CD8-positive, alpha-beta memory T cell (primary cell): ENCODE measurements around the gene CPD. TPM values are rescaled to one million over a fixed set of nuclear protein-coding genes. Genes with fewer than 3 reads are reported as not detected.

Experiments
- CTCF ChIA-PET: fragments of 350-600 bp; sonication (Branson Sonifier 250); formaldehyde crosslinking; loops from one replicate; lab custom pipeline; 2021; ENCODE audit warnings: antibody characterized with exemption; lab: Charles Lee
- POLR2A ChIA-PET: fragments of 350-600 bp; sonication (Branson Sonifier 250); formaldehyde crosslinking; loops from one replicate; lab custom pipeline; 2021; ENCODE audit warnings: antibody characterized with exemption; lab: Charles Lee
- DNase-seq, 5 donors: peaks; one replicate each; pipeline versions ENCODE4 v3.0.0 to v3.0.0-alpha.2; 2020 to 2022; ENCODE audit warnings: mixed read lengths in 1 of 5
- H3K27ac ChIP-seq: one replicate; pipeline ENCODE4 v1.7.0; 2013; ENCODE audit warnings: low read depth, mild to moderate bottlenecking, low read length, moderate library complexity
- H3K27me3 ChIP-seq: 2 replicates; pipeline ENCODE4 v1.7.0; 2013; ENCODE audit warnings: low read length, mild to moderate bottlenecking; ENCODE audit not compliant: insufficient read depth, poor library complexity, severe bottlenecking
- H3K36me3 ChIP-seq: 2 replicates; pipeline ENCODE4 v1.7.0; 2013; ENCODE audit warnings: mild to moderate bottlenecking, low read length, moderate library complexity; ENCODE audit not compliant: insufficient read depth
- H3K4me1 ChIP-seq: 2 replicates; pipeline ENCODE4 v1.7.0; 2013; ENCODE audit warnings: mild to moderate bottlenecking, low read length, moderate library complexity; ENCODE audit not compliant: insufficient read depth
- H3K4me3 ChIP-seq: 2 replicates; pipeline ENCODE4 v1.7.0; 2013; ENCODE audit warnings: mild to moderate bottlenecking, low read length
- H3K9me3 ChIP-seq: 2 replicates; pipeline ENCODE4 v1.7.0; 2013; ENCODE audit warnings: mild to moderate bottlenecking, low read length
- H3K27ac Mint-ChIP-seq, 8 donors: one replicate each; pipeline ENCODE4 v1.8.0; 2020 to 2021; ENCODE audit warnings: mixed read lengths in 8 of 8, mild to moderate bottlenecking in 6 of 8, inconsistent platforms in 3 of 8, moderate library complexity in 3 of 8
- H3K27me3 Mint-ChIP-seq, 2 donors: one replicate each; pipeline ENCODE4 v1.8.0; 2020 to 2021; ENCODE audit warnings: mixed read lengths in 2 of 2, mild to moderate bottlenecking in 1 of 2, moderate library complexity in 1 of 2
- H3K36me3 Mint-ChIP-seq, 3 donors: one replicate each; pipeline ENCODE4 v1.8.0; 2020 to 2021; ENCODE audit warnings: mixed read lengths in 3 of 3, inconsistent platforms in 1 of 3, mild to moderate bottlenecking in 1 of 3
- H3K4me1 Mint-ChIP-seq, 3 donors: one replicate each; pipeline ENCODE4 v1.8.0; 2020 to 2021; ENCODE audit warnings: mixed read lengths in 3 of 3, inconsistent platforms in 1 of 3, mild to moderate bottlenecking in 1 of 3
- H3K4me3 Mint-ChIP-seq, 7 donors: one replicate each; pipeline ENCODE4 v1.8.0; 2020 to 2021; ENCODE audit warnings: mixed read lengths in 7 of 7, mild to moderate bottlenecking in 6 of 7, moderate library complexity in 4 of 7, inconsistent platforms in 2 of 7
- H3K9me3 Mint-ChIP-seq, 5 donors: one replicate each; pipeline ENCODE4 v1.8.0; 2020 to 2022; ENCODE audit warnings: mixed read lengths in 5 of 5, mild to moderate bottlenecking in 3 of 5, moderate library complexity in 2 of 5, inconsistent platforms in 1 of 5
- polyA plus RNA-seq: library from polyadenylated mRNA; unstranded; fragments of 300-500 nt; fragmentation: Illumina TruSeq; gene quantifications from one replicate; pipeline ENCODE4 v1.2.3, GENCODE V29; 2021
- total RNA-seq, 2 experiments: library from RNA; stranded (reverse); gene quantifications; one replicate each; pipeline ENCODE4 v1.2.3, GENCODE V29; 2021

Gene CPD
- total and polyA plus RNA-seq, 3 experiments from 2014 or later, result 17.3 to 26.7 (median 22.8) TPM

DNA sequence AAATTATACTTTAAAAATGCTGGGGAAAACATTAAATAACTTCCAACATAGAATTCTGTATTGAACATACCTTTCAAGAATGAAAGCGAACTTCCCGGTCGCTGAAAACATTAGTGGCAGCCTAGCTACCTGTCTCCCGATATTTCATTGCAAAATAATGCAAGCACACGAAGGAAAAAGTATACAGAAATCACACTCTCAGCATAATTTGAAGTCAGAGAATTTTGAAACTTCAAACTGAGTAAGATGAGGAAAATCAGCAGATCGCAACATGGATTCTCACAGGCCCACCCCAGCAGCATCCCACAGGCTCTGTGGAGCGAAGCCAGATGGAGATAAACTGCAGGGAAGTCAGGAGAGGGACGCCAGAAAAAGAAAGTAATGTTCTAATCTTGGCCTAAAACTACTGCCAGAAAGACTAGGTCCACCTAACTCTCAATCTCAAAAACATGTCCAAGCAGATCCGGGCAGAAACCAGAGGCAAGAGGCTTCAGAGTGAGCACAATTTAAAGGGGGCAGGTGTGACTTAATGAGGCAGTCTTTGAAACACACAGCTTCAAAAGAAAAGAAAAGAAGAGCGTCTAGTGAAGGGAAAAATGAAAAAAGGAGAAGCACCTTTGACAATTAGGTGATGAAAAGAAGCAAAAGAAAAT, 93.6 kb downstream of the CPD start:
- H3K36me3 ChIP-seq, result no peaks in the 10 kb centered on the region
- Mint-ChIP-seq H3K27ac (no peak overlapping the region), H3K4me1 (peaks cover 14 to 17% (median 16%) of the 10 kb centered on the region in 3 donors), H3K27me3 (no peaks in the 10 kb centered on the region), H3K36me3 (peaks cover 0 to 3% (median 0%) of the 10 kb centered on the region in 3 donors), H3K4me3 (no peak overlapping the region), H3K9me3 (no peaks in the 10 kb centered on the region)
- ChIA-PET POLR2A (no interaction called here), CTCF (interaction anchor here (0.9 kb wide), 1 partner anchor 131 kb away, joined by 3 read pairs; no protein-coding TSS in a partner anchor)
- H3K9me3 ChIP-seq, result no peaks in the 10 kb centered on the region
- DNase-seq, result no peak
- H3K27me3 ChIP-seq, result no peaks in the 10 kb centered on the region
- no peak overlapping the region for H3K27ac ChIP-seq
- H3K4me1 ChIP-seq, result peaks cover 9% of the 10 kb centered on the region
- no peak overlapping the region for H3K4me3 ChIP-seq

DNA sequence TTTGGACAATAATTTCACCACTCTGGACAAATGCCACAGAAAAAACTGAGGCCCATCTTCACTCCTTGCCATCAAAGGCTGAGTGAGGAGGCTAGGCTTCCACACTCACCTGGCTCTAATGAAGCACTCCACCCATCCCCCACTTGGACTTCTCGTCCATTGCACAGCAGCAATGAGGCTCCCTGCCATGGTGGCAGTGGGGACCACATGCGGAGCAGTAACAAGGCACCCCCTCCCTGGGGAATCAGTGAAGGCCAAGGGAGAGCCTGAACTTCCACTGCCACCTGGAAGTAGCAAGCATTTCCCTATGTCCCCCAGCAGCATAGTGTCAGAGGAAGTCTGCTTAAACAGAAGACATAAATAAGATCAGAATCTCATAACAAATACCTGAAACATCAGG, 96.5 kb downstream of the CPD start:
- ChIA-PET CTCF (interaction anchor here (2.1 kb wide), 1 partner anchor 134 kb away, joined by 6 read pairs; no protein-coding TSS in a partner anchor), POLR2A (no interaction called here)
- Mint-ChIP-seq H3K4me3 (peak overlapping the region in 1 of 7 donors; percentile 94), H3K27me3 (peaks cover 0 to 1% of the 10 kb centered on the region in 2 donors), H3K4me1 (peaks cover 29 to 38% (median 37%) of the 10 kb centered on the region in 3 donors), H3K27ac (no peak overlapping the region), H3K9me3 (no peaks in the 10 kb centered on the region), H3K36me3 (peaks cover 0 to 20% (median 0%) of the 10 kb centered on the region in 3 donors)
- no peaks in the 10 kb centered on the region for H3K9me3 ChIP-seq
- H3K4me3 ChIP-seq, result no peak overlapping the region
- no peak overlapping the region for H3K27ac ChIP-seq
- DNase-seq, result no peak
- no peaks in the 10 kb centered on the region for H3K27me3 ChIP-seq
- H3K4me1 ChIP-seq, result peaks cover 21% of the 10 kb centered on the region
- no peaks in the 10 kb centered on the region for H3K36me3 ChIP-seq

- H3K27me3 Mint-ChIP-seq, result peaks cover 0 to 1% of the 10 kb centered on the region in 2 donors
- H3K36me3 ChIP-seq, result peaks cover 8% of the 10 kb centered on the region
- peak overlapping the region; percentile 80 for H3K4me3 ChIP-seq
- peak overlapping the region; percentile 90 to 100 (median 98) for H3K27ac Mint-ChIP-seq
- ChIA-PET POLR2A (interaction anchor here (0.9 to 1.6 kb wide), 5 partner anchors 113 to 348 kb away, joined by 3 to 4 read pairs (median 3); partner anchors contain the start of gene CRLF3), CTCF (interaction anchor here (0.7 to 2.2 kb wide), 15 partner anchors 8 to 351 kb away, joined by 3 to 9 read pairs (median 4); partner anchors contain the start of gene CRLF3)
- peaks cover 32 to 47% (median 44%) of the 10 kb centered on the region in 3 donors for H3K4me1 Mint-ChIP-seq
- H3K9me3 ChIP-seq, result no peaks in the 10 kb centered on the region
- H3K9me3 Mint-ChIP-seq, result no peaks in the 10 kb centered on the region
- H3K4me1 ChIP-seq, result peaks cover 21% of the 10 kb centered on the region
- peak overlapping the region; percentile 90 to 99 (median 95) for H3K4me3 Mint-ChIP-seq
- H3K27me3 ChIP-seq, result no peaks in the 10 kb centered on the region
- peaks cover 0 to 33% (median 4%) of the 10 kb centered on the region in 3 donors for H3K36me3 Mint-ChIP-seq
- H3K27ac ChIP-seq, result no peak overlapping the region
- DNase-seq, result no peak
Observed at GRCh38 chr17:30476726-30477082, 98.0 kb downstream of the CPD start.

DNA sequence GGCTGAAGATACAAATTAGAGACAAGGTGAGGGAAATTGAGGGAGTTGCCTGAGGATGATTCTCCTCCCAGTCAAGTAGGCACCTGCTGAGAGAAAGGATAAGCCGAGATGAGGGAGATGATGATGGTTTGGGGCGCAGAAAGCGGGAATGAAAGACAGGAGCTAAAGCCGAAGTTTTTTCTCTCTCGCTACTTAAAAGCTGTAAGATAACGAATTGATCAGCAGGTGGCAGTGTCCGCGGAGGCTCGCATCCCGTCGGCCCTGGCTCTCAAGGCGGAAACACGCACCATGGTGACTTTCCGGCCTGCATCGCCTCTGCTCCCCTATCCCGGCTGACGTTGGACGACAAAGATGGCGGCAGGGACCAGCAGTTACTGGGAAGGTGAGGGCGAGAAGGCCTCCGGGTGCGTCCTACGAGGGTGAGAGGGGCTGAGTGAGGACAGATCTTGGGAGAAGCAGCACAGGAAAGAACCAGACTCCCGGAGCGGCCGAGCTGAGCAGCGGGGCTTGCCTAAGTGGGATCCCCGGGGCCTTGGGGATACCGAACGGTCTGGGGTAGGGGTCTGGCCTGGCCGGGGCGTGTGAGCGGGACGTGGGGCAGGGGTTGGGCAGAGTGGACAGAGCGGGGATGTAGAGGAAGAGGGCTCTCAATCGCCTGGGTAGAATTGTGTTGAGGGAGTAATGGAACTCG, 98.5 kb downstream of the CPD start, which contains the start of gene GOSR1:
GOSR1 (plus strand) TSS at position 326 of the 691 bp plus-strand sequence; CDS start at position 352, 26 bp downstream.
- Histone ChIP-seq H3K4me1 (peaks cover 21% of the 10 kb centered on the region), H3K27ac (peak within 1 kb of the TSS; percentile 97), H3K36me3 (peaks cover 8% of the 10 kb centered on the region), H3K27me3 (no peaks in the 10 kb centered on the region), H3K4me3 (peak within 1 kb of the TSS; percentile 80), H3K9me3 (no peaks in the 10 kb centered on the region)
- H3K4me1 Mint-ChIP-seq, result peaks cover 32 to 52% (median 49%) of the 10 kb centered on the region in 3 donors
- no peaks in the 10 kb centered on the region for H3K9me3 Mint-ChIP-seq
- POLR2A ChIA-PET, result interaction anchor here (0.9 to 1.6 kb wide), 6 partner anchors 29 to 347 kb away, joined by 3 to 4 read pairs (median 3); partner anchors contain the start of gene CRLF3
- H3K4me3 Mint-ChIP-seq, result peak within 1 kb of the TSS; percentile 90 to 99 (median 95)
- DNase-seq, result peak; percentile 86 to 95 (median 88)
- peaks cover 0 to 1% of the 10 kb centered on the region in 2 donors for H3K27me3 Mint-ChIP-seq
- peak within 1 kb of the TSS; percentile 90 to 100 (median 98) for H3K27ac Mint-ChIP-seq
- peaks cover 0 to 35% (median 4%) of the 10 kb centered on the region in 3 donors for H3K36me3 Mint-ChIP-seq
- CTCF ChIA-PET, result interaction anchor here (0.7 to 2.2 kb wide), 15 partner anchors 9 to 352 kb away, joined by 3 to 9 read pairs (median 4); partner anchors contain the start of gene CRLF3

- Histone ChIP-seq H3K27ac (peak overlapping the region; percentile 97), H3K27me3 (no peaks in the 10 kb centered on the region), H3K9me3 (no peaks in the 10 kb centered on the region), H3K36me3 (peaks cover 8% of the 10 kb centered on the region), H3K4me3 (peak overlapping the region; percentile 80), H3K4me1 (peaks cover 21% of the 10 kb centered on the region)
- H3K9me3 Mint-ChIP-seq, result no peaks in the 10 kb centered on the region
- peak overlapping the region; percentile 90 to 100 (median 98) for H3K27ac Mint-ChIP-seq
- peak overlapping the region; percentile 90 to 99 (median 95) for H3K4me3 Mint-ChIP-seq
- peak in 3 of 5 donors; percentile 7 to 40 (median 34) for DNase-seq
- H3K27me3 Mint-ChIP-seq, result peaks cover 0 to 1% of the 10 kb centered on the region in 2 donors
- peaks cover 0 to 41% (median 5%) of the 10 kb centered on the region in 3 donors for H3K36me3 Mint-ChIP-seq
- POLR2A ChIA-PET, result interaction anchor here (0.6 to 1.6 kb wide), 11 partner anchors 11 to 877 kb away, joined by 3 to 6 read pairs (median 3); partner anchors contain the start of gene CRLF3
- CTCF ChIA-PET, result interaction anchor here (1.4 to 2.2 kb wide), 4 partner anchors 11 to 348 kb away, joined by 3 to 9 read pairs (median 6); no protein-coding TSS in a partner anchor
- peaks cover 32 to 57% (median 54%) of the 10 kb centered on the region in 3 donors for H3K4me1 Mint-ChIP-seq
Observed at GRCh38 chr17:30477774-30478115, 99.0 kb downstream of the CPD start.

GRCh38 chr17:30482555-30482954, 103.8 kb downstream of the CPD start:
- H3K27me3 Mint-ChIP-seq, result peaks cover 0 to 1% of the 10 kb centered on the region in 2 donors
- peaks cover 21 to 51% (median 47%) of the 10 kb centered on the region in 3 donors for H3K4me1 Mint-ChIP-seq
- H3K4me3 Mint-ChIP-seq, result no peak overlapping the region
- POLR2A ChIA-PET, result interaction anchor here (0.7 kb wide), 1 partner anchor 403 kb away, joined by 5 read pairs; no protein-coding TSS in a partner anchor
- DNase-seq, result no peak
- H3K27ac Mint-ChIP-seq, result peak overlapping the region in 1 of 8 donors; percentile 54
- Histone ChIP-seq H3K4me3 (no peak overlapping the region), H3K27me3 (no peaks in the 10 kb centered on the region), H3K4me1 (peaks cover 12% of the 10 kb centered on the region), H3K9me3 (no peaks in the 10 kb centered on the region), H3K36me3 (peaks cover 22% of the 10 kb centered on the region), H3K27ac (no peak overlapping the region)
- peaks cover 6 to 80% (median 24%) of the 10 kb centered on the region in 3 donors for H3K36me3 Mint-ChIP-seq
- no peaks in the 10 kb centered on the region for H3K9me3 Mint-ChIP-seq
- CTCF ChIA-PET, result interaction anchor here (1.1 kb wide), 1 partner anchor 24 kb away, joined by 3 read pairs; no protein-coding TSS in a partner anchor

- H3K36me3 ChIP-seq, result peaks cover 22% of the 10 kb centered on the region
- H3K9me3 Mint-ChIP-seq, result no peaks in the 10 kb centered on the region
Observed at GRCh38 chr17:30483159-30483558, 104.4 kb downstream of the CPD start.

More at GRCh38 chr17:30483159-30483558, 104.4 kb downstream of the CPD start:
- Histone ChIP-seq H3K4me3 (no peak overlapping the region), H3K9me3 (no peaks in the 10 kb centered on the region), H3K27me3 (no peaks in the 10 kb centered on the region), H3K4me1 (peaks cover 8% of the 10 kb centered on the region), H3K27ac (no peak overlapping the region)
- H3K36me3 Mint-ChIP-seq, result peaks cover 6 to 78% (median 24%) of the 10 kb centered on the region in 3 donors
- H3K4me1 Mint-ChIP-seq, result peaks cover 15 to 45% (median 41%) of the 10 kb centered on the region in 3 donors
- H3K4me3 Mint-ChIP-seq, result no peak overlapping the region
- ChIA-PET POLR2A (no interaction called here), CTCF (no interaction called here)
- H3K27me3 Mint-ChIP-seq, result peaks cover 0 to 1% of the 10 kb centered on the region in 2 donors
- peak overlapping the region in 3 of 8 donors; percentile 3 to 73 (median 48) for H3K27ac Mint-ChIP-seq
- DNase-seq, result no peak
